GOT3 (cell line): ENCODE measurements around the gene TNFRSF25.
"Not testable (repeated sequence)": the region's sequence is repeated elsewhere in the genome, so short reads cannot be mapped to it uniquely, and the experiment has no call there.

Source experiments
- DNase-seq: peaks from one replicate; lab custom pipeline; 2025; ENCODE audit warnings: mixed read lengths; lab: John Stamatoyannopoulos, UW

The TNFRSF25 gene

GRCh38 chr1:6501279-6501813 is 35.4 kb upstream of the TNFRSF25 start:
- no peak for DNase-seq

- DNase-seq: no peak
Observed at GRCh38 chr1:6500544-6501278, 34.7 kb upstream of the TNFRSF25 start.

GRCh38 chr1:6499296-6499695 is 33.3 kb upstream of the TNFRSF25 start:
- no peak for DNase-seq

GRCh38 chr1:6498576-6499111 is 32.7 kb upstream of the TNFRSF25 start:
- DNase-seq: no peak

- no peak for DNase-seq
Observed at GRCh38 chr1:6497867-6498575, 32.0 kb upstream of the TNFRSF25 start.

- DNase-seq: no peak
Observed at GRCh38 chr1:6497215-6497866, 31.4 kb upstream of the TNFRSF25 start.

GRCh38 chr1:6496890-6497214 is 30.9 kb upstream of the TNFRSF25 start:
- no peak for DNase-seq

- no peak for DNase-seq
Observed at GRCh38 chr1:6496365-6496721, 30.4 kb upstream of the TNFRSF25 start.

- DNase-seq: no peak
Observed at GRCh38 chr1:6495540-6496364, 29.8 kb upstream of the TNFRSF25 start.

- DNase-seq: no peak
Observed at GRCh38 chr1:6495041-6495441, 29.1 kb upstream of the TNFRSF25 start.

- DNase-seq: no peak
Observed at GRCh38 chr1:6494627-6495026, 28.7 kb upstream of the TNFRSF25 start.

- not testable (repeated sequence) for DNase-seq
Observed at GRCh38 chr1:6493834-6494223, 27.9 kb upstream of the TNFRSF25 start.

GRCh38 chr1:6491966-6492365 is 26.0 kb upstream of the TNFRSF25 start:
- DNase-seq: no peak

GRCh38 chr1:6491480-6491962 is 25.5 kb upstream of the TNFRSF25 start, which contains the start of gene PLEKHG5:
Gene PLEKHG5, minus strand, starts transcription at chr1:6491667. Its CDS starts 14,096 bp downstream, at chr1:6477571.
- DNase-seq: peak; percentile 46

- DNase-seq: no peak
Observed at GRCh38 chr1:6491081-6491449, 25.1 kb upstream of the TNFRSF25 start.

- DNase-seq: peak; percentile 21
Observed at GRCh38 chr1:6490181-6491080, 24.5 kb upstream of the TNFRSF25 start.

- DNase-seq: no peak
Observed at GRCh38 chr1:6489799-6490180, 23.8 kb upstream of the TNFRSF25 start.

GRCh38 chr1:6489383-6489765 is 23.4 kb upstream of the TNFRSF25 start:
- DNase-seq: no peak

- DNase-seq: no peak
Observed at GRCh38 chr1:6488602-6489382, 22.8 kb upstream of the TNFRSF25 start.
